Measurements from ENCODE around the gene ATP5PD.

DNA sequence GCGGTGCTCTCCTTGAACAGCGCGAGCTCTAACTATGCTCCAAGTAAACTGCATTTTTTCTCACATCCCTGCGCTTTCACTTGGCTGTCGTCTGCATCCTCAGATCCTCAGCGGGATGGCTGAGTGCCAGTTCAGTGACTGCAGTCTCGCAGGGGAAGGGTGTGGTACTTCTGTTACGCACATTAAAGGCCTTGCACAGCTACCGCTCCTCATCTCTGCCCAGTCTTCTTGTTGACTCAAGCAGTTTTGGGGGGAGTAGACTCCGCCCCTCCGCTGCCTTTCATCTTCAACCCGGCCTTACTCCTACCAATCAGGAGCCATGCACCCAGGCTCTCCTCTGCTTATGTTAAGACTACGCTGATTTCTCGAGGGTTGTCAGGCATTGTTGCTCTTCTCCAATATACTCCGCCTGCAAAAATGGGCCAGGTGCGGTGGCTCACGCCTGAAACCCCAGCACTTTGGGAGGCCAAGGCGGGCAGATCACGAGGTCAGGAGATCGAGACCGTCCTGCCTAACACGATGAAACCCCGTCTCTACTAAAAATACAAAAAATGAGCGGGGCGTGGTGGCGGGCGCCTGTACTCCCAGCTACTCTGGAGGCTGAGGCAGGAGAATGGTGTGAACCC, 10.0 kb downstream of the ATP5PD start:
- TF ChIP-seq CTCF (IDR thresholded peaks at IDR 0.05) (no peak), POLR2A (IDR thresholded peaks at IDR 0.05) (no peak), EP300 (IDR thresholded peaks at IDR 0.05) (no peak)

Data from ovary (tissue), 3 donors.